Right lobe of liver (tissue), 6 donors: ENCODE data around the gene UGT1A9. TPM values are rescaled to one million over a fixed set of nuclear protein-coding genes. Genes with fewer than 3 reads are reported as not detected.

ENCODE experiments used
- ATAC-seq, 4 donors: fragments of 200-7000 bp; cut with Tn5 transposase; one replicate each; pipeline ENCODE4 v1.9.1; 2020; ENCODE audit warnings: mild to moderate bottlenecking in 4 of 4, moderate library complexity in 4 of 4
- DNase-seq, 3 donors: peaks; one replicate each; pipeline ENCODE4 v3.0.0-alpha.2; 2020
- H3K27ac ChIP-seq, 3 donors: fragments of 200-600 bp; one replicate each; pipeline ENCODE4 v1.8.0; 2022
- H3K27me3 ChIP-seq, 2 donors: fragments of 200-600 bp; one replicate each; pipeline ENCODE4 v1.8.0; 2022
- H3K36me3 ChIP-seq, 4 donors: fragments of 200-600 bp; sonication (generic) in 1 of 4; one replicate each; pipeline versions ENCODE4 v1.5.1 to v1.8.0; 2017 to 2022; ENCODE audit warnings: control low read depth in 1 of 4
- H3K4me1 ChIP-seq, 4 donors: fragments of 200-600 bp; sonication (generic) in 1 of 4; one replicate each; pipeline versions ENCODE4 v1.5.1 to v1.8.0; 2017 to 2022; ENCODE audit warnings: control low read depth in 1 of 4
- H3K4me3 ChIP-seq, 3 donors: fragments of 200-600 bp; one replicate each; pipeline ENCODE4 v1.8.0; 2022
- H3K9me3 ChIP-seq, 4 donors: fragments of 200-600 bp; sonication (generic) in 1 of 4; one replicate each; pipeline versions ENCODE4 v1.5.1 to v1.8.0; 2017 to 2022; ENCODE audit warnings: control low read depth in 1 of 4
- POLR2A ChIP-seq: fragments of 450-650 bp; IDR thresholded peaks from one replicate; pipeline ENCODE4 v1.6.1; 2017; ENCODE audit warnings: antibody characterized with exemption, mild to moderate bottlenecking
- WGBS: methylation state at CpG from one replicate; pipeline ENCODE4 v1.1.6; 2018; ENCODE audit warnings: low coverage, low lambda C conversion rate; ENCODE audit not compliant: insufficient coverage; ENCODE audit errors: missing lambda C conversion rate; 5-methylcytosine and 5-hydroxymethylcytosine counted together
- intact Hi-C, 2 donors: fragments of 100-400 bp; cut with DNase I; formaldehyde crosslinking; loops; one replicate each; pipeline versions ENCODE4 v1.11.2 to v1.14.1; 2022
- total RNA-seq, 6 experiments: library from RNA; depleted of rRNA in 2 of 6; stranded (reverse); fragments of >200 nt in 2 of 6; fragmentation: NEBNext Ultra II Directional in 3 of 6; extraction: Animal tissue kit (Norgen Biotek cat#: 25700) in 3 of 6; gene quantifications; one replicate each; pipeline versions ENCODE4 v1.1.0 to v1.2.4, GENCODE V29; 2016 to 2023
- TF ChIP-seq, protein P1 (sequence below), 4 donors: fragments of 200-600 bp in 3 of 4; fragments of 450-650 bp in 1 of 4; IDR thresholded peaks; one replicate each; pipeline versions ENCODE4 v1.5.1 to v1.8.0; 2016 to 2022; ENCODE audit warnings: antibody characterized with exemption in 4 of 4, mild to moderate bottlenecking in 2 of 4
- donor health status: DM: no; HTN: yes; CAD: no.
- donor health status: DM: no; HTN: no; CAD: no.
- donor health status: DM: no; HTN: no; CAD: no.
- donor health status: DM: no; HTN: yes; CAD: no.
- donor health status: DM: no; HTN: yes; CAD: no.

The UGT1A9 gene
- total RNA-seq, 6 experiments from 2014 or later = 91.6 to 365 (median 108) TPM

- Histone ChIP-seq H3K4me3 (peak overlapping the region in 1 of 3 donors; percentile 5), H3K4me1 (peaks cover 0 to 96% (median 26%) of the 10 kb centered on the region in 4 donors), H3K27me3 (no peaks in the 10 kb centered on the region), H3K27ac (peak overlapping the region in 2 of 3 donors; percentile 51 to 79), H3K36me3 (no peaks in the 10 kb centered on the region), H3K9me3 (no peaks in the 10 kb centered on the region)
- DNase-seq (no peak), ATAC-seq (peak in 3 of 4 donors; percentile 1 to 9 (median 7))
- 8% methylated on average over 1 of the region's 1 CpG for WGBS
- TF ChIP-seq, protein P1, sequence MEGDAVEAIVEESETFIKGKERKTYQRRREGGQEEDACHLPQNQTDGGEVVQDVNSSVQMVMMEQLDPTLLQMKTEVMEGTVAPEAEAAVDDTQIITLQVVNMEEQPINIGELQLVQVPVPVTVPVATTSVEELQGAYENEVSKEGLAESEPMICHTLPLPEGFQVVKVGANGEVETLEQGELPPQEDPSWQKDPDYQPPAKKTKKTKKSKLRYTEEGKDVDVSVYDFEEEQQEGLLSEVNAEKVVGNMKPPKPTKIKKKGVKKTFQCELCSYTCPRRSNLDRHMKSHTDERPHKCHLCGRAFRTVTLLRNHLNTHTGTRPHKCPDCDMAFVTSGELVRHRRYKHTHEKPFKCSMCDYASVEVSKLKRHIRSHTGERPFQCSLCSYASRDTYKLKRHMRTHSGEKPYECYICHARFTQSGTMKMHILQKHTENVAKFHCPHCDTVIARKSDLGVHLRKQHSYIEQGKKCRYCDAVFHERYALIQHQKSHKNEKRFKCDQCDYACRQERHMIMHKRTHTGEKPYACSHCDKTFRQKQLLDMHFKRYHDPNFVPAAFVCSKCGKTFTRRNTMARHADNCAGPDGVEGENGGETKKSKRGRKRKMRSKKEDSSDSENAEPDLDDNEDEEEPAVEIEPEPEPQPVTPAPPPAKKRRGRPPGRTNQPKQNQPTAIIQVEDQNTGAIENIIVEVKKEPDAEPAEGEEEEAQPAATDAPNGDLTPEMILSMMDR (IDR thresholded peaks at IDR 0.05) = no peak
- no peak for TF ChIP-seq POLR2A
- intact Hi-C loops = no loop called here
Observed at GRCh38 chr2:233706720-233707119, 35.0 kb downstream of the UGT1A9 start.

- TF ChIP-seq, protein P1 (IDR thresholded peaks at IDR 0.05) = no peak
- TF ChIP-seq POLR2A = no peak
- Histone ChIP-seq H3K4me3 (no peak overlapping the region), H3K9me3 (no peaks in the 10 kb centered on the region), H3K36me3 (peaks cover 0 to under 1% (median 0%) of the 10 kb centered on the region in 4 donors), H3K27me3 (no peaks in the 10 kb centered on the region), H3K4me1 (peaks cover 0 to 96% (median 26%) of the 10 kb centered on the region in 4 donors), H3K27ac (peak overlapping the region in 1 of 3 donors; percentile 9)
- intact Hi-C loops = no loop called here
- 59% methylated on average over 9 of the region's 10 CpGs for WGBS
- DNase-seq = no peak
- no peak for ATAC-seq
Observed at GRCh38 chr2:233707940-233708644, 36.4 kb downstream of the UGT1A9 start.

DNA sequence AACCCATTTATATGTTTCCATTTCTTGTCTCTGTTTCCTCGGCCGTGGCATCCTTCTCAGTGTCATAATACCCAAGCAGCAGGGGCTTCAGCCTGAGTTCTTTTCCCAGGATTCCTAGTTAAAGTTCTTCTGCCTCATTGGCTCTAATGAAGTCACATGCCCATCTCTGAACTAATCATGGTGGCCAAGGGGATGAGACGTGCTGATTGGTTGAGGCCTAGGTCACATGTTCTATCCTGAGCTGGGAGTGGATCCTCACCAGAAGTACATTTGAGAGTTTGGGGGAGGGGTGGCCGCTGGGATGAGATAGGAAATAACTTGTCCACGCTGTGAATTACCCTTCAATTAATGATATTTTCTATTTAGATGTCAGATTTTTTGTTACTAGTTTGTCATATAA, 37.2 kb downstream of the UGT1A9 start:
- H3K9me3 ChIP-seq = no peaks in the 10 kb centered on the region
- H3K36me3 ChIP-seq = peaks cover 0 to 3% (median 0%) of the 10 kb centered on the region in 4 donors
- H3K4me3 ChIP-seq = no peak overlapping the region
- WGBS = 74% methylated on average over 5 of the region's 5 CpGs
- H3K27me3 ChIP-seq = no peaks in the 10 kb centered on the region
- H3K4me1 ChIP-seq = peaks cover 0 to 91% (median 26%) of the 10 kb centered on the region in 4 donors
- ATAC-seq (no peak), DNase-seq (no peak)
- peak overlapping the region in 1 of 3 donors; percentile 32 for H3K27ac ChIP-seq
- TF ChIP-seq POLR2A = no peak
- TF ChIP-seq, protein P1 (IDR thresholded peaks at IDR 0.05) = no peak
- intact Hi-C loops = no loop called here

DNA sequence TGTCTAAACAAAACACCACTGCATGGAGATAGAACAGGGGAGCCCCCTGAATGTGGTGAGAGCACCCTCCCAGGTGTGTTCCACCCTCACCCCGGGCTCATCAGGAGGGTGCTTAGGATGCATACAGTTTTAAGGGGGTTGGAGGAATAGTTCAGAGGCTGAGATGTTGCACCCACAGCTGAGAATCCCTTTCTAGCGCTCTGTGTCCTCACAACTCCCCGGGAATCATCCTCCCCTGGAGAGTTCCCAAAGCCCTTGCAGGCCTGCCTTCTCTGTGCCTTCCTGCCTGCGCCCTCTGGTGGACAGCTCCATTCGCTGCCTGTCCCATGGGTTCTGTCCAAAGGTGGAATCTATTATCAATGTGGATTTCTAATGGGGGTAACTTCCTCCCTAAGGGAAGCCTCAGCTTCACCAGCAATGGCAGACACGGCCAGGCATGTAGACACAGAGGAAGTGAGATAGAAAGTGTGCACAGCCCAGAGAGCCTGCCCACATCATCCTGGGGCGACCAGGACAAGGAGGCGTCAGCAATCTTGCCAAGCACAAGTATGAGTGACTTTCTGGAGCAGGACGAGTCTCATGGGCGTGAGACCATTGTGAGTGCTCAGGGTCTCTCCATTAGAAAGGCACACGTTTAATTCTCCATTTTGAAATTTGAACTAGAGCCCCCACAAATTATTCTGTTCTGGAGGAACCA, 39.8 kb downstream of the UGT1A9 start:
- Histone ChIP-seq H3K27ac (peak overlapping the region in 1 of 3 donors; percentile 6), H3K4me3 (no peak overlapping the region), H3K36me3 (peaks cover 0 to 3% (median 0%) of the 10 kb centered on the region in 4 donors), H3K9me3 (no peaks in the 10 kb centered on the region), H3K27me3 (no peaks in the 10 kb centered on the region), H3K4me1 (peaks cover 0 to 87% (median 17%) of the 10 kb centered on the region in 4 donors)
- intact Hi-C loops = no loop called here
- 23% methylated on average over 10 of the region's 11 CpGs for WGBS
- peak; percentile 88 to 90 (median 90) for DNase-seq
- ATAC-seq = peak; percentile 93 to 98 (median 96)
- TF ChIP-seq, protein P1 (IDR thresholded peaks at IDR 0.05) = peak; percentile 86 to 94 (median 92)
- no peak for TF ChIP-seq POLR2A
